Ovary (tissue), 9 donors: ENCODE measurements around the gene MAST4. TPM values are rescaled to one million over a fixed set of nuclear protein-coding genes. Genes with fewer than 3 reads are reported as not detected.

Experiments used
- DNase-seq, 5 donors: peaks; one replicate each; pipeline ENCODE4 v3.0.0-alpha.2; 2019 to 2020
- H3K27ac ChIP-seq, 2 donors: fragments of 200-600 bp; one replicate each; pipeline versions ENCODE4 v1.5.1 to v1.8.0; 2019 to 2022
- H3K27me3 ChIP-seq: fragments of 200-600 bp; one replicate; pipeline ENCODE4 v1.8.0; 2022
- H3K36me3 ChIP-seq: fragments of 200-600 bp; sonication (generic); one replicate; pipeline ENCODE4 v1.5.1; 2019
- H3K4me1 ChIP-seq: one replicate; pipeline ENCODE4 v1.8.1; 2013; ENCODE audit warnings: mild to moderate bottlenecking, moderate library complexity; ENCODE audit not compliant: insufficient read depth
- H3K4me3 ChIP-seq: fragments of 200-600 bp; sonication (generic); one replicate; pipeline ENCODE4 v1.5.1; 2017
- H3K9me3 ChIP-seq, 2 donors: fragments of 200-600 bp in 1 of 2; sonication (generic) in 1 of 2; one replicate each; pipeline versions ENCODE4 v1.5.1 to v1.8.1; 2013 to 2019; ENCODE audit warnings: mild to moderate bottlenecking in 1 of 2, moderate library complexity in 1 of 2
- CTCF ChIP-seq, 3 donors: fragments of 450-650 bp in 2 of 3; fragments of 200-600 bp in 1 of 3; IDR thresholded peaks; one replicate each; pipeline versions ENCODE4 v1.5.1 to v1.8.0; 2016 to 2022; ENCODE audit warnings: antibody characterized with exemption in 3 of 3, mild to moderate bottlenecking in 1 of 3
- EP300 ChIP-seq: sonication (generic); formaldehyde crosslinking; IDR thresholded peaks from one replicate; pipeline ENCODE4 v1.6.1; 2017; ENCODE audit warnings: antibody characterized with exemption
- POLR2A ChIP-seq: fragments of 450-650 bp; IDR thresholded peaks from one replicate; pipeline ENCODE4 v1.6.1; 2017; ENCODE audit warnings: antibody characterized with exemption, mild to moderate bottlenecking, moderate library complexity
- WGBS, 3 donors: extraction: QIAGEN DNeasy Blood & Tissue Kit in 1 of 3; methylation state at CpG; one replicate each; pipeline versions ENCODE4 v1.1.5 to v1.1.7; 2013 to 2017; 5-methylcytosine and 5-hydroxymethylcytosine counted together
- intact Hi-C, 4 donors: fragments of 100-400 bp; cut with DNase I; formaldehyde crosslinking; loops; one replicate each; pipeline versions ENCODE4 v1.11.0 to v1.15.1; 2022 to 2023
- polyA plus RNA-seq, 2 donors: library from polyadenylated mRNA; stranded (reverse); fragments of 200-250 nt in 1 of 2; fragments of 350-450 nt in 1 of 2; fragmentation: Illumina TruSeq in 1 of 2; extraction: RNeasy Lipid Tissue Mini Kit (QIAGEN cat#74804) in 1 of 2; gene quantifications; one replicate each; pipeline ENCODE4 v1.2.3, GENCODE V29; 2013 to 2014
- total RNA-seq, 7 donors: library from RNA; depleted of rRNA in 2 of 7; stranded (reverse); fragments of >200 nt in 2 of 7; fragmentation: NEBNext Ultra II Directional in 3 of 7; extraction: Animal tissue kit (Norgen Biotek cat#: 25700) in 3 of 7; gene quantifications; one replicate each; pipeline versions ENCODE4 v1.1.0 to v1.2.4, GENCODE V29; 2016 to 2023
- donor health status: DM: no; HTN: no; CAD: no; lungs with moderate emphysema.
- donor health status: DM: no; HTN: no; CAD: no.
- donor health status: Bipolar disorder and iron deficiency.
- donor health status: DM: yes; HTN: yes; CAD: no.
- donor health status: DM: no; HTN: no; CAD: no.
- donor health status: DM: yes; HTN: yes; CAD: no.

The MAST4 gene
- total and polyA plus RNA-seq, 9 donors, result 11.6 to 86.3 (median 57.6) TPM

- Histone ChIP-seq H3K27me3 (no peaks in the 10 kb centered on the region), H3K4me1 (peaks cover 11% of the 10 kb centered on the region), H3K27ac (peak overlapping the region; percentile 64 to 76), H3K4me3 (peak overlapping the region; percentile 71), H3K9me3 (no peaks in the 10 kb centered on the region), H3K36me3 (no peaks in the 10 kb centered on the region)
- DNase-seq, result peak in 3 of 5 donors; percentile 32 to 56 (median 49)
- intact Hi-C loops, result loop anchor here in 2 of 4 donors (5.0 kb wide), 1 partner anchor 146 kb away; no protein-coding TSS in a partner anchor
- 0% methylated on average over 15 to 56 of the region's 56 CpGs for WGBS, 3 donors
- TF ChIP-seq POLR2A (no peak), EP300 (no peak), CTCF (IDR thresholded peaks at IDR 0.05) (no peak)
Measured at GRCh38 chr5:66596636-66597182, 516 bp downstream of the MAST4 start.

- Histone ChIP-seq H3K36me3 (no peaks in the 10 kb centered on the region), H3K27me3 (no peaks in the 10 kb centered on the region), H3K4me3 (peak overlapping the region; percentile 71), H3K9me3 (no peaks in the 10 kb centered on the region), H3K4me1 (peaks cover 11% of the 10 kb centered on the region), H3K27ac (peak overlapping the region; percentile 64 to 76)
- intact Hi-C loops, result loop anchor here in 2 of 4 donors (5.0 kb wide), 1 partner anchor 145 kb away; no protein-coding TSS in a partner anchor
- TF ChIP-seq CTCF (IDR thresholded peaks at IDR 0.05) (no peak), POLR2A (no peak), EP300 (no peak)
- peak; percentile 47 to 64 (median 62) for DNase-seq
- 0 to 2% (median 0%) methylated on average over 31 to 35 of the region's 35 CpGs for WGBS, 3 donors
Measured at GRCh38 chr5:66597183-66597757, 1.1 kb downstream of the MAST4 start.

- intact Hi-C loops, result no loop called here
- Histone ChIP-seq H3K27me3 (no peaks in the 10 kb centered on the region), H3K36me3 (no peaks in the 10 kb centered on the region), H3K27ac (no peak overlapping the region), H3K4me3 (no peak overlapping the region), H3K4me1 (peaks cover 13% of the 10 kb centered on the region), H3K9me3 (no peaks in the 10 kb centered on the region)
- no peak for DNase-seq
- TF ChIP-seq EP300, result no peak
- no peak for TF ChIP-seq POLR2A
- TF ChIP-seq CTCF (IDR thresholded peaks at IDR 0.05), result no peak
- 70 to 83% (median 82%) methylated on average over 1 of the region's 1 CpG for WGBS, 3 donors
Measured at GRCh38 chr5:66602621-66603020, 6.4 kb downstream of the MAST4 start.

- Histone ChIP-seq H3K27ac (no peak overlapping the region), H3K36me3 (no peaks in the 10 kb centered on the region), H3K4me1 (peaks cover 13% of the 10 kb centered on the region), H3K27me3 (no peaks in the 10 kb centered on the region), H3K9me3 (no peaks in the 10 kb centered on the region), H3K4me3 (no peak overlapping the region)
- intact Hi-C loops, result no loop called here
- WGBS, 3 donors, result 60 to 71% (median 62%) methylated on average over 1 of the region's 1 CpG
- no peak for TF ChIP-seq EP300
- TF ChIP-seq CTCF (IDR thresholded peaks at IDR 0.05), result no peak
- no peak for TF ChIP-seq POLR2A
- no peak for DNase-seq
Measured at GRCh38 chr5:66603164-66603563, 7.0 kb downstream of the MAST4 start.
